Nephron (organoid): Measurements from ENCODE around the gene LDHB.

ENCODE experiments used
- H3K27ac Mint-ChIP-seq, 3 experiments: 2 replicates each; pipeline ENCODE4 v1.8.0; 2020; ENCODE audit warnings: mixed read lengths in 3 of 3, mild to moderate bottlenecking in 2 of 3, moderate library complexity in 1 of 3
- H3K27me3 Mint-ChIP-seq: 2 replicates; pipeline ENCODE4 v1.8.0; 2021; ENCODE audit warnings: low read depth, mild to moderate bottlenecking, moderate library complexity, mixed read lengths
- H3K36me3 Mint-ChIP-seq: 2 replicates; pipeline ENCODE4 v1.8.0; 2020; ENCODE audit warnings: low read depth, mixed read lengths
- H3K4me1 Mint-ChIP-seq: 2 replicates; pipeline ENCODE4 v1.8.0; 2020; ENCODE audit warnings: mixed read lengths
- H3K4me3 Mint-ChIP-seq, 3 experiments: 2 replicates each; pipeline ENCODE4 v1.8.0; 2020; ENCODE audit warnings: mild to moderate bottlenecking in 3 of 3, mixed read lengths in 3 of 3, moderate library complexity in 2 of 3
- H3K9me3 Mint-ChIP-seq: 2 replicates; pipeline ENCODE4 v1.8.0; 2020; ENCODE audit warnings: mixed read lengths
- CTCF ChIP-seq, 3 experiments: fragments of 200-600 bp; sonication (generic); IDR thresholded peaks; one replicate each; pipeline ENCODE4 v1.5.0; 2021; ENCODE audit warnings: antibody characterized with exemption in 3 of 3; ENCODE audit not compliant: unreplicated experiment in 3 of 3

The LDHB gene

GRCh38 chr12:21656905-21657325 is 727 bp downstream of the LDHB start:
- no peaks in the 10 kb centered on the region for H3K27me3 Mint-ChIP-seq
- H3K36me3 Mint-ChIP-seq = peaks cover 24% of the 10 kb centered on the region

GRCh38 chr12:21655591-21655990 is 2.1 kb downstream of the LDHB start:
- Mint-ChIP-seq H3K4me3 (peak overlapping the region; percentile 96 to 99 (median 98)), H3K27ac (peak overlapping the region; percentile 32 to 97 (median 92)), H3K36me3 (peaks cover 38% of the 10 kb centered on the region), H3K4me1 (peaks cover 42% of the 10 kb centered on the region), H3K9me3 (no peaks in the 10 kb centered on the region), H3K27me3 (no peaks in the 10 kb centered on the region)
- TF ChIP-seq CTCF (IDR thresholded peaks at IDR 0.05; ENCODE audit: unreplicated experiment in 3 of 3) = no peak

More at GRCh38 chr12:21656905-21657325, 727 bp downstream of the LDHB start:
- H3K9me3 Mint-ChIP-seq = no peaks in the 10 kb centered on the region
- peaks cover 29% of the 10 kb centered on the region for H3K4me1 Mint-ChIP-seq
- peak overlapping the region; percentile 96 to 99 (median 98) for H3K4me3 Mint-ChIP-seq
- H3K27ac Mint-ChIP-seq = peak overlapping the region; percentile 92 to 97 (median 93)
- TF ChIP-seq CTCF (IDR thresholded peaks at IDR 0.05; ENCODE audit: unreplicated experiment in 3 of 3) = no peak

- Mint-ChIP-seq H3K27me3 (no peaks in the 10 kb centered on the region), H3K4me1 (peaks cover 63% of the 10 kb centered on the region), H3K4me3 (no peak overlapping the region), H3K36me3 (peaks cover 74% of the 10 kb centered on the region), H3K9me3 (no peaks in the 10 kb centered on the region), H3K27ac (no peak overlapping the region)
- no peak for TF ChIP-seq CTCF (IDR thresholded peaks at IDR 0.05; ENCODE audit: unreplicated experiment in 3 of 3)
Measured at GRCh38 chr12:21651821-21652220, 5.8 kb downstream of the LDHB start.

GRCh38 chr12:21650997-21651396 is 6.6 kb downstream of the LDHB start:
- peak overlapping the region in 2 of 3 experiments; percentile 12 to 40 for H3K27ac Mint-ChIP-seq
- TF ChIP-seq CTCF (IDR thresholded peaks at IDR 0.05; ENCODE audit: unreplicated experiment in 3 of 3) = no peak
- H3K27me3 Mint-ChIP-seq = no peaks in the 10 kb centered on the region
- H3K4me1 Mint-ChIP-seq = peaks cover 63% of the 10 kb centered on the region
- H3K4me3 Mint-ChIP-seq = no peak overlapping the region
- H3K36me3 Mint-ChIP-seq = peaks cover 83% of the 10 kb centered on the region
- no peaks in the 10 kb centered on the region for H3K9me3 Mint-ChIP-seq

GRCh38 chr12:21649034-21649433 is 8.6 kb downstream of the LDHB start:
- no peak for TF ChIP-seq CTCF (IDR thresholded peaks at IDR 0.05; ENCODE audit: unreplicated experiment in 3 of 3)
- Mint-ChIP-seq H3K36me3 (peaks cover 96% of the 10 kb centered on the region), H3K4me1 (peaks cover 61% of the 10 kb centered on the region), H3K27me3 (no peaks in the 10 kb centered on the region), H3K27ac (peak overlapping the region in 1 of 3 experiments; percentile 13), H3K4me3 (no peak overlapping the region), H3K9me3 (no peaks in the 10 kb centered on the region)

GRCh38 chr12:21648378-21648777 is 9.3 kb downstream of the LDHB start:
- H3K4me1 Mint-ChIP-seq = peaks cover 57% of the 10 kb centered on the region
- H3K27ac Mint-ChIP-seq = peak overlapping the region in 1 of 3 experiments; percentile 53
- H3K36me3 Mint-ChIP-seq = peaks cover 96% of the 10 kb centered on the region
- no peak overlapping the region for H3K4me3 Mint-ChIP-seq
- no peak for TF ChIP-seq CTCF (IDR thresholded peaks at IDR 0.05; ENCODE audit: unreplicated experiment in 3 of 3)
- H3K27me3 Mint-ChIP-seq = no peaks in the 10 kb centered on the region
- no peaks in the 10 kb centered on the region for H3K9me3 Mint-ChIP-seq
